ENCODE measurements around the gene COL4A1. TPM values are rescaled to one million over a fixed set of nuclear protein-coding genes. Genes with fewer than 3 reads are reported as not detected.

COL4A1 gene
- total RNA-seq, 1 donor from 2014 or later = 120 TPM

- Histone ChIP-seq H3K9me3 (replicated peaks) (no peaks in the 10 kb centered on the region), H3K27me3 (ENCODE audit: low read depth) (no peaks in the 10 kb centered on the region), H3K4me1 (peaks cover 2% of the 10 kb centered on the region), H3K27ac (replicated peaks) (no peak overlapping the region), H3K4me3 (no peak overlapping the region), H3K36me3 (peaks cover 100% of the 10 kb centered on the region)
- no peak for DNase-seq
- TF ChIP-seq CTCF (IDR thresholded peaks at IDR 0.05; ENCODE audit: borderline replicate concordance) = no peak
- intact Hi-C loops (cut with micrococcal nuclease) = no loop called here
These were observed 125.0 kb downstream of the COL4A1 start for GRCh38 chr13:110182003-110182402.

- intact Hi-C loops (cut with micrococcal nuclease) = no loop called here
- no peaks in the 10 kb centered on the region for H3K27me3 ChIP-seq (ENCODE audit: low read depth)
- H3K4me3 ChIP-seq = no peak overlapping the region
- no peaks in the 10 kb centered on the region for H3K4me1 ChIP-seq
- no peaks in the 10 kb centered on the region for H3K9me3 ChIP-seq (replicated peaks)
- TF ChIP-seq CTCF (IDR thresholded peaks at IDR 0.05; ENCODE audit: borderline replicate concordance) = no peak
- no peak for DNase-seq
- H3K27ac ChIP-seq (replicated peaks) = no peak overlapping the region
- H3K36me3 ChIP-seq = peaks cover 100% of the 10 kb centered on the region
These were observed 127.2 kb downstream of the COL4A1 start for GRCh38 chr13:110179857-110180147.

- no peaks in the 10 kb centered on the region for H3K27me3 ChIP-seq (ENCODE audit: low read depth)
- H3K27ac ChIP-seq (replicated peaks) = no peak overlapping the region
- intact Hi-C loops (cut with micrococcal nuclease) = no loop called here
- TF ChIP-seq CTCF (IDR thresholded peaks at IDR 0.05; ENCODE audit: borderline replicate concordance) = no peak
- H3K4me3 ChIP-seq = no peak overlapping the region
- H3K9me3 ChIP-seq (replicated peaks) = no peaks in the 10 kb centered on the region
- H3K4me1 ChIP-seq = no peaks in the 10 kb centered on the region
- H3K36me3 ChIP-seq = peaks cover 100% of the 10 kb centered on the region
- DNase-seq = no peak
These were observed 127.7 kb downstream of the COL4A1 start for GRCh38 chr13:110179116-110179856.

GRCh38 chr13:110177790-110178189 lies 129.2 kb downstream of the COL4A1 start:
- Histone ChIP-seq H3K36me3 (peaks cover 100% of the 10 kb centered on the region), H3K4me1 (no peaks in the 10 kb centered on the region), H3K4me3 (no peak overlapping the region), H3K9me3 (replicated peaks) (peaks cover 6% of the 10 kb centered on the region), H3K27me3 (ENCODE audit: low read depth) (no peaks in the 10 kb centered on the region), H3K27ac (replicated peaks) (no peak overlapping the region)
- intact Hi-C loops (cut with micrococcal nuclease) = no loop called here
- no peak for TF ChIP-seq CTCF (IDR thresholded peaks at IDR 0.05; ENCODE audit: borderline replicate concordance)
- DNase-seq = no peak

- Histone ChIP-seq H3K4me1 (no peaks in the 10 kb centered on the region), H3K27ac (replicated peaks) (no peak overlapping the region), H3K36me3 (peaks cover 100% of the 10 kb centered on the region), H3K27me3 (ENCODE audit: low read depth) (no peaks in the 10 kb centered on the region), H3K9me3 (replicated peaks) (peaks cover 6% of the 10 kb centered on the region), H3K4me3 (no peak overlapping the region)
- no peak for TF ChIP-seq CTCF (IDR thresholded peaks at IDR 0.05; ENCODE audit: borderline replicate concordance)
- intact Hi-C loops (cut with micrococcal nuclease) = no loop called here
- DNase-seq = no peak
These were observed 130.5 kb downstream of the COL4A1 start for GRCh38 chr13:110176431-110176830.

All from left ventricle myocardium inferior (tissue), 1 donor.